Liver (tissue), 9 donors: ENCODE measurements around the gene MYRFL. TPM values are rescaled to one million over a fixed set of nuclear protein-coding genes. Genes with fewer than 3 reads are reported as not detected.

Experiments
- DNase-seq: peaks from one replicate; pipeline ENCODE4 v3.0.0-alpha.2; 2017; ENCODE audit warnings: low spot score
- H3K27ac ChIP-seq, 2 donors: one replicate each; pipeline ENCODE4 v1.7.0; 2013; ENCODE audit warnings: inconsistent platforms in 2 of 2, low read length in 2 of 2, control low read depth in 1 of 2, low read depth in 1 of 2, mild to moderate bottlenecking in 1 of 2
- H3K27me3 ChIP-seq, 4 donors: one replicate each; pipeline versions ENCODE4 v1.6.1 to v1.7.0; 2013; ENCODE audit warnings: low read length in 3 of 4, inconsistent platforms in 1 of 4, mild to moderate bottlenecking in 1 of 4, moderate library complexity in 1 of 4; ENCODE audit not compliant: control insufficient read depth in 4 of 4, insufficient read depth in 4 of 4
- H3K36me3 ChIP-seq, 4 donors: one replicate each; pipeline versions ENCODE4 v1.6.1 to v1.7.0; 2013; ENCODE audit warnings: low read length in 3 of 4, mild to moderate bottlenecking in 3 of 4, low read depth in 1 of 4, moderate library complexity in 1 of 4; ENCODE audit not compliant: control insufficient read depth in 4 of 4, insufficient read depth in 3 of 4
- H3K4me1 ChIP-seq, 4 donors: one replicate each; pipeline versions ENCODE4 v1.6.1 to v1.7.0; 2013; ENCODE audit warnings: low read length in 3 of 4, mild to moderate bottlenecking in 3 of 4, moderate library complexity in 1 of 4; ENCODE audit not compliant: control insufficient read depth in 4 of 4, insufficient read depth in 4 of 4
- H3K4me3 ChIP-seq, 3 donors: one replicate each; pipeline versions ENCODE4 v1.6.1 to v1.7.0; 2013; ENCODE audit warnings: low read length in 3 of 3, control low read depth in 1 of 3, low read depth in 1 of 3, mild to moderate bottlenecking in 1 of 3
- H3K9ac ChIP-seq, 2 donors: one replicate each; pipeline ENCODE4 v1.7.0; 2013; ENCODE audit warnings: low read length in 2 of 2, mild to moderate bottlenecking in 2 of 2, moderate library complexity in 2 of 2, control low read depth in 1 of 2, low read depth in 1 of 2
- H3K9me3 ChIP-seq, 4 donors: one replicate each; pipeline versions ENCODE4 v1.6.1 to v1.7.0; 2013; ENCODE audit warnings: low read length in 3 of 4; ENCODE audit not compliant: control insufficient read depth in 4 of 4
- CTCF ChIP-seq: fragments of 150-350 bp; IDR thresholded peaks from 2 replicates; pipeline ENCODE4 v1.5.1; 2017; ENCODE audit warnings: improper control_type of control experiment, low read depth, low read length; ENCODE audit not compliant: missing input control
- EGR1 ChIP-seq, 2 donors: IDR thresholded peaks; 2 replicates each; pipeline ENCODE4 v1.6.1; 2016 to 2018; ENCODE audit warnings: antibody characterized with exemption in 2 of 2, low read depth in 2 of 2
- FOXA2 ChIP-seq: IDR thresholded peaks from 2 replicates; pipeline ENCODE4 v1.6.1; 2016; ENCODE audit warnings: antibody characterized with exemption
- GABPA ChIP-seq, 2 donors: IDR thresholded peaks in 1 of 2; conservative IDR thresholded peaks in 1 of 2; 2 replicates each; pipeline ENCODE4 v1.6.1; 2016; ENCODE audit warnings: antibody characterized with exemption in 2 of 2, mild to moderate bottlenecking in 1 of 2, moderate library complexity in 1 of 2
- HNF4G ChIP-seq: IDR thresholded peaks from 2 replicates; pipeline ENCODE4 v1.6.1; 2016; ENCODE audit warnings: antibody characterized with exemption
- JUND ChIP-seq, 2 donors: IDR thresholded peaks; 2 replicates each; pipeline ENCODE4 v1.6.1; 2016; ENCODE audit warnings: antibody characterized with exemption in 2 of 2
- RXRA ChIP-seq, 2 donors: IDR thresholded peaks; 2 replicates each; pipeline ENCODE4 v1.6.1; 2017 to 2018; ENCODE audit warnings: antibody characterized with exemption in 2 of 2, mild to moderate bottlenecking in 1 of 2
- SP1 ChIP-seq: IDR thresholded peaks from 2 replicates; pipeline ENCODE4 v1.6.1; 2018; ENCODE audit warnings: antibody characterized with exemption, mild to moderate bottlenecking
- TAF1 ChIP-seq: conservative IDR thresholded peaks from 2 replicates; pipeline ENCODE4 v1.6.1; 2016; ENCODE audit warnings: antibody characterized with exemption, mild to moderate bottlenecking
- YY1 ChIP-seq: IDR thresholded peaks from 2 replicates; pipeline ENCODE4 v1.6.1; 2016; ENCODE audit warnings: antibody characterized with exemption, mild to moderate bottlenecking
- WGBS: extraction: QIAGEN DNeasy Blood & Tissue Kit; methylation state at CpG from one replicate; pipeline ENCODE4 v1.1.7; 2013; 5-methylcytosine and 5-hydroxymethylcytosine counted together
- polyA plus RNA-seq, 2 donors: library from polyadenylated mRNA; stranded (reverse) in 1 of 2; unstranded in 1 of 2; fragments of 200-250 nt in 1 of 2; fragments of >200 nt in 1 of 2; fragmentation: Nextera tagmentation in 1 of 2; extraction: Ambion mirVana in 1 of 2; gene quantifications; one replicate each; pipeline versions ENCODE4 v1.2.1 to v1.2.3, GENCODE V29; 2013 to 2015
- total RNA-seq, 2 donors: library from RNA; depleted of rRNA; stranded (reverse); fragments of >200 nt; gene quantifications; one replicate each; pipeline ENCODE4 v1.2.3, GENCODE V29; 2014
- TF ChIP-seq, protein P1 (sequence below): IDR thresholded peaks from 2 replicates; pipeline ENCODE4 v1.6.1; 2016; ENCODE audit warnings: antibody characterized with exemption
- TF ChIP-seq, protein P2 (sequence below): IDR thresholded peaks from 2 replicates; pipeline ENCODE4 v1.6.1; 2016; ENCODE audit warnings: antibody characterized with exemption, mild to moderate bottlenecking
- TF ChIP-seq, protein P3 (sequence below): IDR thresholded peaks from 2 replicates; pipeline ENCODE4 v1.6.1; 2016; ENCODE audit warnings: antibody characterized with exemption
- donor health status: healthy.
- donor health status: healthy.
- donor health status: healthy.
- donor health status: healthy.
- donor health status: healthy.

The MYRFL gene
- total and polyA plus RNA-seq, 4 donors: under 0.01 to 0.19 (median 0.10) TPM

DNA sequence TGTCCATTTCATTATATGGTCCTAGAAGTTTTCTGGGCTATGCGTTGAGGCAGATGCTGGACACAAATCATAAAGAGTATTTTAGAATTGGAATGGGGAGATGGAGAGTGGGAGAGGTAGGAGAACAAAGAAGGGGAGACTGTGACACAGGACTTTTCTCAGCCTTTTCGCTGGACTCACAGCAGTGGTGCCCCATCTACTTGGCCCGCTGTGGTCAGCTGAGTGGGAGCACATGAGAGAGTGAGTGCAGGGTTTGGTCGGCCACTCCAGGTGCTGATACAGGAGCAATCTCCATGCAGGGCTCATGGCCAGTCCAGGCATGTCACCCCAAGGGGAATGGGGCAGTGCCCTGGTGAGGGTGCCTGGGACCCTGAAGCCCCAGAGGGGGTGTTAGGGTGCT is 109.0 kb downstream of the MYRFL start:
- Histone ChIP-seq H3K9ac (no peak overlapping the region), H3K27ac (no peak overlapping the region), H3K27me3 (peaks cover 0 to 5% (median 0%) of the 10 kb centered on the region in 4 donors), H3K36me3 (no peaks in the 10 kb centered on the region), H3K9me3 (peaks cover 0 to 6% (median 0%) of the 10 kb centered on the region in 4 donors), H3K4me1 (no peaks in the 10 kb centered on the region), H3K4me3 (no peak overlapping the region)
- TF ChIP-seq EGR1 (IDR thresholded peaks at IDR 0.05; ENCODE audit: low read depth in 2 of 2): no peak
- DNase-seq: no peak
- WGBS: 93% methylated on average over 4 of the region's 4 CpGs

DNA sequence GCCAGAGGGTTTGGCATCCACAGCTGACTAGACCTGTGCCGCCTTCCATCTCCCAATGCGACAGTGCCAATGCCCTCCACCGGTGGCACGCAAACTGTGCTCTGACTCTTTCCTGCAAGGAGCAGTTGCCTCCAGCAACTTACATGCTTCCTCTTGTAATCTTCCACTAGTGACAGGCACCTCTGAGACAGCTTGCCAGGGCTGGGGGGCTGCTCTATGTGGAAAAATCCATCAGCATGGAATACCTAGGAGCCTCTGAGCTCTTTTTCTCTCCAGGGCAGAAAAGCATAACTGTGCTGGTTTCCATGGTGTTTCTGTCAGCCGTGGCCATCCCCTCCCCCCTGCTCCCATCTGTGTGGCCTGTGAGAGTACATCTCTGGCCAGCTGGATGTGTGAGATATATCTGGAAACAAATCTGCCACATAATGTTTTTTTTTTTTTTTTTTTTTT is 110.6 kb downstream of the MYRFL start:
- Histone ChIP-seq H3K27me3 (peaks cover 0 to 5% (median 0%) of the 10 kb centered on the region in 4 donors), H3K4me1 (no peaks in the 10 kb centered on the region), H3K27ac (no peak overlapping the region), H3K9ac (no peak overlapping the region), H3K9me3 (peaks cover 0 to 6% (median 0%) of the 10 kb centered on the region in 4 donors), H3K36me3 (no peaks in the 10 kb centered on the region), H3K4me3 (no peak overlapping the region)
- DNase-seq: no peak
- TF ChIP-seq FOXA2 (no peak), TAF1 (no peak), EGR1 (IDR thresholded peaks at IDR 0.05; ENCODE audit: low read depth in 2 of 2) (no peak), CTCF (no peak), YY1 (no peak), JUND (IDR thresholded peaks at IDR 0.05) (no peak), RXRA (IDR thresholded peaks at IDR 0.05) (no peak), GABPA (IDR thresholded peaks at IDR 0.05 in 1 of 2, conservative IDR thresholded peaks at IDR 0.05 in 1 of 2) (no peak), HNF4G (no peak), SP1 (no peak)
- TF ChIP-seq, protein P1, sequence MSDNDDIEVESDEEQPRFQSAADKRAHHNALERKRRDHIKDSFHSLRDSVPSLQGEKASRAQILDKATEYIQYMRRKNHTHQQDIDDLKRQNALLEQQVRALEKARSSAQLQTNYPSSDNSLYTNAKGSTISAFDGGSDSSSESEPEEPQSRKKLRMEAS: no peak
- TF ChIP-seq, protein P2, sequence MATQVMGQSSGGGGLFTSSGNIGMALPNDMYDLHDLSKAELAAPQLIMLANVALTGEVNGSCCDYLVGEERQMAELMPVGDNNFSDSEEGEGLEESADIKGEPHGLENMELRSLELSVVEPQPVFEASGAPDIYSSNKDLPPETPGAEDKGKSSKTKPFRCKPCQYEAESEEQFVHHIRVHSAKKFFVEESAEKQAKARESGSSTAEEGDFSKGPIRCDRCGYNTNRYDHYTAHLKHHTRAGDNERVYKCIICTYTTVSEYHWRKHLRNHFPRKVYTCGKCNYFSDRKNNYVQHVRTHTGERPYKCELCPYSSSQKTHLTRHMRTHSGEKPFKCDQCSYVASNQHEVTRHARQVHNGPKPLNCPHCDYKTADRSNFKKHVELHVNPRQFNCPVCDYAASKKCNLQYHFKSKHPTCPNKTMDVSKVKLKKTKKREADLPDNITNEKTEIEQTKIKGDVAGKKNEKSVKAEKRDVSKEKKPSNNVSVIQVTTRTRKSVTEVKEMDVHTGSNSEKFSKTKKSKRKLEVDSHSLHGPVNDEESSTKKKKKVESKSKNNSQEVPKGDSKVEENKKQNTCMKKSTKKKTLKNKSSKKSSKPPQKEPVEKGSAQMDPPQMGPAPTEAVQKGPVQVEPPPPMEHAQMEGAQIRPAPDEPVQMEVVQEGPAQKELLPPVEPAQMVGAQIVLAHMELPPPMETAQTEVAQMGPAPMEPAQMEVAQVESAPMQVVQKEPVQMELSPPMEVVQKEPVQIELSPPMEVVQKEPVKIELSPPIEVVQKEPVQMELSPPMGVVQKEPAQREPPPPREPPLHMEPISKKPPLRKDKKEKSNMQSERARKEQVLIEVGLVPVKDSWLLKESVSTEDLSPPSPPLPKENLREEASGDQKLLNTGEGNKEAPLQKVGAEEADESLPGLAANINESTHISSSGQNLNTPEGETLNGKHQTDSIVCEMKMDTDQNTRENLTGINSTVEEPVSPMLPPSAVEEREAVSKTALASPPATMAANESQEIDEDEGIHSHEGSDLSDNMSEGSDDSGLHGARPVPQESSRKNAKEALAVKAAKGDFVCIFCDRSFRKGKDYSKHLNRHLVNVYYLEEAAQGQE: no peak
- TF ChIP-seq, protein P3, sequence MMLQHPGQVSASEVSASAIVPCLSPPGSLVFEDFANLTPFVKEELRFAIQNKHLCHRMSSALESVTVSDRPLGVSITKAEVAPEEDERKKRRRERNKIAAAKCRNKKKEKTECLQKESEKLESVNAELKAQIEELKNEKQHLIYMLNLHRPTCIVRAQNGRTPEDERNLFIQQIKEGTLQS: no peak
- WGBS: 79% methylated on average over 5 of the region's 5 CpGs
